Esophagus muscularis mucosa (tissue), 4 donors: ENCODE results near the gene DNM3. TPM values are rescaled to one million over a fixed set of nuclear protein-coding genes. Genes with fewer than 3 reads are reported as not detected.

Experiments used
- DNase-seq: peaks from one replicate; pipeline ENCODE4 v3.0.0-alpha.2; 2017; ENCODE audit errors: extremely low spot score
- H3K27ac ChIP-seq, 4 donors: fragments of 200-600 bp; sonication (generic); replicated peaks in 1 of 4; 1 replicate in 3 of 4; 2 replicates in 1 of 4; pipeline ENCODE4 v1.5.1; 2016 to 2019; ENCODE audit warnings: mild to moderate bottlenecking in 1 of 4
- H3K27me3 ChIP-seq, 4 donors: fragments of 200-600 bp; sonication (generic); one replicate each; pipeline versions ENCODE4 v1.5.1 to v1.6.0; 2016 to 2019
- H3K36me3 ChIP-seq, 4 donors: fragments of 200-600 bp; sonication (generic); one replicate each; pipeline ENCODE4 v1.5.1; 2016 to 2019
- H3K4me1 ChIP-seq, 4 donors: fragments of 200-600 bp; sonication (generic); one replicate each; pipeline ENCODE4 v1.5.1; 2016 to 2019
- H3K4me3 ChIP-seq, 4 donors: fragments of 200-600 bp; sonication (generic); 1 replicate in 2 of 4; 2 replicates in 2 of 4; pipeline ENCODE4 v1.5.1; 2016 to 2019; ENCODE audit warnings: mild to moderate bottlenecking in 4 of 4, moderate library complexity in 1 of 4
- H3K9me3 ChIP-seq, 4 donors: fragments of 200-600 bp; sonication (generic); 1 replicate in 3 of 4; 2 replicates in 1 of 4; pipeline ENCODE4 v1.5.1; 2016 to 2019
- EP300 ChIP-seq: sonication (generic); formaldehyde crosslinking; IDR thresholded peaks from one replicate; pipeline ENCODE4 v1.6.1; 2017; ENCODE audit warnings: antibody characterized with exemption
- POLR2A ChIP-seq: fragments of 450-650 bp; IDR thresholded peaks from one replicate; pipeline ENCODE4 v1.6.1; 2017; ENCODE audit warnings: antibody characterized with exemption, moderate library complexity, mild to moderate bottlenecking, low read depth
- POLR2AphosphoS5 ChIP-seq, 2 donors: sonication (generic); formaldehyde crosslinking; IDR thresholded peaks; one replicate each; pipeline ENCODE4 v1.6.1; 2017; ENCODE audit warnings: antibody characterized with exemption in 2 of 2
- WGBS: methylation state at CpG from one replicate; pipeline ENCODE4 v1.1.5; 2018; 5-methylcytosine and 5-hydroxymethylcytosine counted together
- intact Hi-C: fragments of 100-400 bp; cut with DNase I; formaldehyde crosslinking; loops from one replicate; pipeline ENCODE4 v1.15.1; 2023
- total RNA-seq, 4 donors: library from RNA; depleted of rRNA; stranded (reverse); fragments of >200 nt; gene quantifications; one replicate each; pipeline versions ENCODE4 v1.1.0 to v1.2.1, GENCODE V29; 2016
- TF ChIP-seq, protein P1 (sequence below), 3 experiments: fragments of 200-600 bp in 2 of 3; fragments of 450-650 bp in 1 of 3; sonication (generic) in 2 of 3; IDR thresholded peaks; one replicate each; pipeline ENCODE4 v1.5.1; 2017 to 2019; ENCODE audit warnings: antibody characterized with exemption in 3 of 3, mild to moderate bottlenecking in 2 of 3, moderate library complexity in 1 of 3

DNM3 gene
- total RNA-seq, 4 donors from 2014 or later: 3.3 to 6.4 (median 3.9) TPM

DNA sequence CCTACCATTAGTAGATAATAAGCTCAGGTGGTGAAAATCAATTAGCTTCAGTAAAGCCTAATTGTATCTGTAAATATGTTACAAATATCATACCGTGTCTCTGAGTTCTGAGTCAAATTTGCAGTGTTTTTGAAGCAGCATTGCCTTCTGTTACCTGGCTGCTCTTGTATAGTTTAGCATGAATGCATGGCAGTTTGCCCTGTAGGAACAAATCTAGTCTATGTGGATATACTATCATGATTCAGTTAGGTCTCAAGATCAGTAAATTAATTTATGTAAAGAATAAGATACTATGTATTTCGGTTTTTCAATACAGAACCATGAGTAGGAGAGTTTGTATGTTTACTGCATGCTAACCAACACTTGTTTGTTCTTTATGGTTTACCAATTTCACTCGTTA lies 338.6 kb downstream of the DNM3 start:
- intact Hi-C loops: no loop called here
- H3K27ac ChIP-seq: peak overlapping the region; percentile 75 to 78 (median 75)

DNA sequence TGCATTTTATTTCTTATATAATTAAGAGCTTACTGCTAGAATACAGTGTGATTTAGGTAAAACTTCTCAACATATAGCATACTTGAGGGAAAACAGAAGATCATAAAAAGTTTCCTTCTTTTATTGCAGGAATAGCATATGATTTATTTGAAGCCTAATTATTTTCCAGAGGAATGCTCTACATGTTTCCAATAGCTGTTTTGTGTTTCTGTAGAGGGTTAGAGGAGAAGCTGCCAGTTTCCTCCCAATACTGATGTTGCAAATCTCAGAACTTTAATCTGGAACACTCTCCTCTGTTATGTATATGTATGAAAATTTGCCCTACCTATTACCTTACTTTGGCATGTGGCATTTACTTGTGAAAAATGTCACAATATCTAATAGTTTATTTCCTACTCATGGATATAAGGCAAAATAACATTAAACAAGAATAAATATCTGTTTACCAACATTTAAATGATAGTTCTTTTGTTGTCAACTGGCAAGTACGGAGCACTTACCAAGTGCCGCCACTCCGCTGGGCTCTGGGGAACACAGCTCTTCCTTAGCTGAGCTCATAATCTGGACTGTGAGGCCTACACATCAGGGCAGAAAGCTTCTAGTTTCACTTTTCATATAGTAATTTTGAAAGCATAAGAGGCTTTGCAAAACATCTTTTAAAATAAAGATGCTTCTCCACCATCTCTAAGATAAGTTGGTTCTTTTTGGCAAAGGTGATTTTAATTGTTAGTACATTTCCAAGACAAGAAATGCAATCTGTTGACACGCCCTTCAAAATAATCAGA lies 339.4 kb downstream of the DNM3 start:
- Histone ChIP-seq H3K4me3 (peak overlapping the region; percentile 21 to 42 (median 28)), H3K36me3 (no peaks in the 10 kb centered on the region), H3K4me1 (peaks cover 21 to 39% (median 22%) of the 10 kb centered on the region in 4 donors), H3K27me3 (no peaks in the 10 kb centered on the region), H3K27ac (peak overlapping the region; percentile 75 to 78 (median 75)), H3K9me3 (no peaks in the 10 kb centered on the region)
- TF ChIP-seq, protein P1, sequence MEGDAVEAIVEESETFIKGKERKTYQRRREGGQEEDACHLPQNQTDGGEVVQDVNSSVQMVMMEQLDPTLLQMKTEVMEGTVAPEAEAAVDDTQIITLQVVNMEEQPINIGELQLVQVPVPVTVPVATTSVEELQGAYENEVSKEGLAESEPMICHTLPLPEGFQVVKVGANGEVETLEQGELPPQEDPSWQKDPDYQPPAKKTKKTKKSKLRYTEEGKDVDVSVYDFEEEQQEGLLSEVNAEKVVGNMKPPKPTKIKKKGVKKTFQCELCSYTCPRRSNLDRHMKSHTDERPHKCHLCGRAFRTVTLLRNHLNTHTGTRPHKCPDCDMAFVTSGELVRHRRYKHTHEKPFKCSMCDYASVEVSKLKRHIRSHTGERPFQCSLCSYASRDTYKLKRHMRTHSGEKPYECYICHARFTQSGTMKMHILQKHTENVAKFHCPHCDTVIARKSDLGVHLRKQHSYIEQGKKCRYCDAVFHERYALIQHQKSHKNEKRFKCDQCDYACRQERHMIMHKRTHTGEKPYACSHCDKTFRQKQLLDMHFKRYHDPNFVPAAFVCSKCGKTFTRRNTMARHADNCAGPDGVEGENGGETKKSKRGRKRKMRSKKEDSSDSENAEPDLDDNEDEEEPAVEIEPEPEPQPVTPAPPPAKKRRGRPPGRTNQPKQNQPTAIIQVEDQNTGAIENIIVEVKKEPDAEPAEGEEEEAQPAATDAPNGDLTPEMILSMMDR (IDR thresholded peaks at IDR 0.05): no peak
- TF ChIP-seq EP300: no peak
- TF ChIP-seq POLR2AphosphoS5 (IDR thresholded peaks at IDR 0.05): peak in 1 of 2 donors; percentile 46
- no peak for TF ChIP-seq POLR2A
- 22% methylated on average over 4 of the region's 4 CpGs for WGBS
- intact Hi-C loops: no loop called here
- DNase-seq: no peak

More for the DNA sequence above, 338.6 kb downstream of the DNM3 start:
- Histone ChIP-seq H3K36me3 (no peaks in the 10 kb centered on the region), H3K27me3 (no peaks in the 10 kb centered on the region), H3K9me3 (no peaks in the 10 kb centered on the region), H3K4me1 (peaks cover 18 to 31% (median 20%) of the 10 kb centered on the region in 4 donors), H3K4me3 (no peak overlapping the region)
- TF ChIP-seq POLR2A: no peak
- TF ChIP-seq POLR2AphosphoS5 (IDR thresholded peaks at IDR 0.05): no peak
- no peak for TF ChIP-seq EP300
- TF ChIP-seq, protein P1 (IDR thresholded peaks at IDR 0.05): no peak
- 85% methylated on average over 3 of the region's 3 CpGs for WGBS
- no peak for DNase-seq

DNA sequence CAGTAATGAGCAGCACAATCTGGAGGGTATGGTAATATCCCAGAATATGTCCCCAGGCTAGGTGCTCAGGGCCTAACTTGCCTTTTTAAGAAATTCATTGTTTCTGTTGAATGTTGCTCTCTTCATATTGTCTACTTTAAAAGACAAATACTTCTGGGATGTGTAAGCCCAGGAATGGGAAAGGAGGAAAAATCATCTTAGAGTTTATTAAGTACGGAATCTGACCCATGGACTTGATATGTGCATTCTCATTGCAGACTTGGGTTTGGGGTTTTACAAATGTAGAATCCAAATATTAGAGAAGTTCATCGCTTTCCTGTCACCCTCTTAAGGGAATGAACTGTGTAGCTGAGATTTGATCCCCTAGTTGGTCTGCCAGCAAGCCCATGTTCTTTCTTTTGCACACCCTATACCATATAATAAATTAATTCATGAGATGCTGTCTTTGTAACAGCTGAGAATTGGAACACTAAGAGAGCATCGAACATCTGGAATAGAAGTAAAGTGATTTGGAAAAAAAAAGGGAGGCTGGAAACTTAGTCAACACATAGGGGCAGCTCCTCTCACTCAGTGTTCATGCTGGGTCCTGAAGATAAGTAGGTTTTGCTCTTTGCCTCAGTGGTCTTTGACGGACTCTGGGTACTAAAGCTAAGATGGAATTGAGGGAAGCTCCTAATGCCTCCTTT lies 343.4 kb downstream of the DNM3 start:
- DNase-seq: no peak
- peaks cover 21 to 39% (median 22%) of the 10 kb centered on the region in 4 donors for H3K4me1 ChIP-seq
- no peaks in the 10 kb centered on the region for H3K36me3 ChIP-seq
- no peaks in the 10 kb centered on the region for H3K9me3 ChIP-seq
- H3K27ac ChIP-seq: no peak overlapping the region
- intact Hi-C loops: no loop called here
- TF ChIP-seq, protein P1 (IDR thresholded peaks at IDR 0.05): no peak
- TF ChIP-seq EP300 (no peak), POLR2A (no peak), POLR2AphosphoS5 (IDR thresholded peaks at IDR 0.05) (no peak)
- WGBS: 84% methylated on average over 4 of the region's 4 CpGs
- no peak overlapping the region for H3K4me3 ChIP-seq
- H3K27me3 ChIP-seq: no peaks in the 10 kb centered on the region

DNA sequence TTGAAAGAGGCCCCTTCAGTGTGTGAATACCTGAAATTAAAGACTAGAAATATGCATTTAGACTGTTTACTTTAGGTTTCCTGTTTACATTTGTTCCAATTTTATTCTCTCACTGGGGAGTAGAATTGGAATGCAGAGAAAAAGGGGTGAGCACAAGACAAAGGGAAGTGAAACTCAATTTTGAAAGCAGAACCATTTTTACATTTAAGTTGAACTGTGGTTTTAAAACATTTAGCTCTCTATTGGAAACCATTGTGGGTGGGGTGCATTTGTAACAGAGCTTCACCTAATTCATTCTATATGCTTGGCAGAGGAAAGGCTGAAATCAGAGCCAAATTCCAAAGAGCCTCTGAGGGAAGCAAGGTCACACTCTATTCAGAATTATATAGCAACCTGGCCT lies 343.9 kb downstream of the DNM3 start:
- no peak overlapping the region for H3K4me3 ChIP-seq
- no peak for DNase-seq
- H3K27me3 ChIP-seq: no peaks in the 10 kb centered on the region
- peaks cover 19 to 33% (median 19%) of the 10 kb centered on the region in 4 donors for H3K4me1 ChIP-seq
- TF ChIP-seq POLR2AphosphoS5 (IDR thresholded peaks at IDR 0.05): no peak
- no peak for TF ChIP-seq EP300
- TF ChIP-seq POLR2A: no peak
- TF ChIP-seq, protein P1 (IDR thresholded peaks at IDR 0.05): no peak
- intact Hi-C loops: no loop called here
- no peak overlapping the region for H3K27ac ChIP-seq
- H3K9me3 ChIP-seq: no peaks in the 10 kb centered on the region
- H3K36me3 ChIP-seq: no peaks in the 10 kb centered on the region
